ENCODE measurements around the gene WWOX. TPM values are rescaled to one million over a fixed set of nuclear protein-coding genes. Genes with fewer than 3 reads are reported as not detected.
"Not testable (repeated sequence)": the region's sequence is repeated elsewhere in the genome, so short reads cannot be mapped to it uniquely, and the experiment has no call there.

The WWOX gene
- total RNA-seq, 4 donors from 2014 or later = 12.9 to 53.5 (median 25.6) TPM

GRCh38 chr16:79215289-79215688 is 1115.8 kb downstream of the WWOX start:
- no peaks in the 10 kb centered on the region for H3K9me3 ChIP-seq
- no peaks in the 10 kb centered on the region for H3K4me1 ChIP-seq
- no peak for TF ChIP-seq POLR2A (IDR thresholded peaks at IDR 0.05)
- TF ChIP-seq EP300 (IDR thresholded peaks at IDR 0.05) = no peak
- no peak for TF ChIP-seq POLR2AphosphoS5 (IDR thresholded peaks at IDR 0.05)
- no peak for TF ChIP-seq CTCF (IDR thresholded peaks at IDR 0.05)
- H3K27me3 ChIP-seq = no peaks in the 10 kb centered on the region
- no peak overlapping the region for H3K4me3 ChIP-seq
- WGBS, 2 donors (ENCODE audit: low coverage in 1 of 2) = 90 to 93% methylated on average over 2 to 3 of the region's 4 CpGs
- H3K27ac ChIP-seq = no peak overlapping the region
- no peaks in the 10 kb centered on the region for H3K36me3 ChIP-seq
- ATAC-seq = no peak

DNA sequence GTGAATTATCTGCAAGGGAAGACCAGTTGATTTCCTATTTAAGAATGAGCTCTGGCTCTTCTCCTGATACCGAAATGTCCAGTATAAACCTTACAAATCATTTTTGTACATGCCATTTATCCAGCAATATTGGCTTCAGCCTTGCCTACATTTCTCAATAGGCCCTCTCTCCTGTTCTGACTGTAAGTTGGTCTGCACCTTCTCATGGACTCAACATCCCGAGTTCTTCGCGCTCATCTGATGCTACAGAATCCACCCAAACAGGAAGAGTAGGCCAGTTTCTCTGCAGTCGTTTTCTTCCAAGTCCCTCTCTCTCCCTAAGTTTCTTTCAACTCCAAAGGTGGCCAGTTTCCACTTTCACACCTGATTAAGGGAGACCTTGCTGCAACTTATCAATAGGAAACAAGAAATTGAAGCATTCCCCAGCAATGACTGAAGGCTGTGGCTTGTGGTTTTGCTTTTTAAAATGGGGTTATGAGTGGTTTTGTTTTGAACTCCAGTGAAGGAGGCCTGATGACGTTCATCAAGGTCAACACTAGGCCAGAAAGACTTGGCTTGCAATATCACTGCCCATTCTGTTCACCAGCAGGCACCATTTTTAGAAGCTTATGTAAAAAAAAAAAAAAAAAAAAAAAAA is 1118.0 kb downstream of the WWOX start:
- H3K36me3 ChIP-seq = no peaks in the 10 kb centered on the region
- 83 to 89% methylated on average over 6 of the region's 6 CpGs for WGBS, 2 donors (ENCODE audit: low coverage in 1 of 2)
- no peaks in the 10 kb centered on the region for H3K4me1 ChIP-seq
- H3K4me3 ChIP-seq = no peak overlapping the region
- no peak for ATAC-seq
- no peaks in the 10 kb centered on the region for H3K9me3 ChIP-seq
- H3K27me3 ChIP-seq = no peaks in the 10 kb centered on the region
- no peak for TF ChIP-seq POLR2AphosphoS5 (IDR thresholded peaks at IDR 0.05)
- no peak for TF ChIP-seq POLR2A (IDR thresholded peaks at IDR 0.05)
- no peak for TF ChIP-seq EP300 (IDR thresholded peaks at IDR 0.05)
- no peak for TF ChIP-seq CTCF (IDR thresholded peaks at IDR 0.05)
- H3K27ac ChIP-seq = no peak overlapping the region

DNA sequence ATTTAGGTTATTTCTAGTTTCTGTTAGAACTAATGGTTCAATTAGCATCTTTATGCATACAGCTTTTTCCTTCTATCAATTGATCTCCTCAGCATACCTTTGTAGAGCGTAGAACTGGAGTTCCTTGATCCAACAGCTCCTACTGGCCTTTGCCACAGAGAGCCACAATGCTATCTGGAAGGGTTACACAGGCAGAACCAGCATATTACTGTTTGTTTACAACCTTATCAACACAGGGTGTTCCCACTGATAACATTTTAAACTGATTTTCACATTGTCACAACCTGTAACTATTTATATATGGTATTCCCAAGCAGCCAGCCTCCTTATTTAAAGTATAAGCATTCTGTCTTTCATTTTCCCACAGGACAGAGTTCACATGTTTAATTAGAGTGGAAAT is 1118.9 kb downstream of the WWOX start:
- H3K4me3 ChIP-seq = no peak overlapping the region
- no peaks in the 10 kb centered on the region for H3K9me3 ChIP-seq
- no peaks in the 10 kb centered on the region for H3K4me1 ChIP-seq
- H3K27ac ChIP-seq = no peak overlapping the region
- 87 to 88% methylated on average over 1 of the region's 1 CpG for WGBS, 2 donors (ENCODE audit: low coverage in 1 of 2)
- no peak for ATAC-seq
- no peak for TF ChIP-seq POLR2A (IDR thresholded peaks at IDR 0.05)
- TF ChIP-seq EP300 (IDR thresholded peaks at IDR 0.05) = no peak
- TF ChIP-seq POLR2AphosphoS5 (IDR thresholded peaks at IDR 0.05) = no peak
- TF ChIP-seq CTCF (IDR thresholded peaks at IDR 0.05) = no peak
- no peaks in the 10 kb centered on the region for H3K36me3 ChIP-seq
- H3K27me3 ChIP-seq = no peaks in the 10 kb centered on the region

GRCh38 chr16:79225994-79226393 is 1126.5 kb downstream of the WWOX start:
- not testable (repeated sequence) for ATAC-seq

GRCh38 chr16:79229361-79229760 is 1129.9 kb downstream of the WWOX start:
- H3K36me3 ChIP-seq = no peaks in the 10 kb centered on the region
- TF ChIP-seq POLR2A (IDR thresholded peaks at IDR 0.05) (no peak), CTCF (IDR thresholded peaks at IDR 0.05) (no peak), EP300 (IDR thresholded peaks at IDR 0.05) (no peak), POLR2AphosphoS5 (IDR thresholded peaks at IDR 0.05) (no peak)
- no peak overlapping the region for H3K4me3 ChIP-seq
- no peak for ATAC-seq
- H3K27ac ChIP-seq = no peak overlapping the region
- no peaks in the 10 kb centered on the region for H3K9me3 ChIP-seq
- no peaks in the 10 kb centered on the region for H3K27me3 ChIP-seq
- 93 to 100% methylated on average over 2 to 8 of the region's 20 CpGs for WGBS, 2 donors (ENCODE audit: low coverage in 1 of 2)
- no peaks in the 10 kb centered on the region for H3K4me1 ChIP-seq

More at GRCh38 chr16:79225994-79226393, 1126.5 kb downstream of the WWOX start:
- H3K4me3 ChIP-seq, H3K27ac ChIP-seq, H3K4me1 ChIP-seq, H3K9me3 ChIP-seq, H3K36me3 ChIP-seq, H3K27me3 ChIP-seq: not testable (repeated sequence)
- WGBS, 2 donors (ENCODE audit: low coverage in 1 of 2) = 92 to 100% methylated on average over 3 of the region's 3 CpGs

DNA sequence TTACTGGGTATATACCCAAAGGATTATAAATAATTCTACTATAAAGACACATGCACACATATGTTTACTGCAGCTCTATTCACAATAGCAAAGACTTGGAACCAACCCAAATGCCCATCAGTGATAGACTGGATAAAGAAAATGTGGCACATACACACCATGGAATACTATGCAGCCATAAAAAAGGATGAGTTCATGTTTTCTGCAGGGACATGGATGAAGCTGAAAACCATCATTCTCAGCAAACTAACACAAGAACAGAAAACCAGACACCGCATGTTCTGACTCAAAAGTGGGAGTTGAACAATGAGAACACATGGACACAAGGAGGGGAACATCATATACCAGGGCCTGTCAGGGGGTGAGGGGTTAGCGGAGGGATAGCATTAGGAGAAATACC is 1146.2 kb downstream of the WWOX start:
- not testable (repeated sequence) for H3K9me3 ChIP-seq, ATAC-seq, H3K27ac ChIP-seq, H3K27me3 ChIP-seq, H3K4me3 ChIP-seq, H3K4me1 ChIP-seq, H3K36me3 ChIP-seq
- 90% methylated on average over 2 of the region's 2 CpGs; no CpG with 5 or more reads in 1 of the 2 donors for WGBS, 2 donors (ENCODE audit: low coverage in 1 of 2)

All from gastroesophageal sphincter (tissue), 4 donors.